Measurements from ENCODE around the gene DMD.

Gene DMD

DNA sequence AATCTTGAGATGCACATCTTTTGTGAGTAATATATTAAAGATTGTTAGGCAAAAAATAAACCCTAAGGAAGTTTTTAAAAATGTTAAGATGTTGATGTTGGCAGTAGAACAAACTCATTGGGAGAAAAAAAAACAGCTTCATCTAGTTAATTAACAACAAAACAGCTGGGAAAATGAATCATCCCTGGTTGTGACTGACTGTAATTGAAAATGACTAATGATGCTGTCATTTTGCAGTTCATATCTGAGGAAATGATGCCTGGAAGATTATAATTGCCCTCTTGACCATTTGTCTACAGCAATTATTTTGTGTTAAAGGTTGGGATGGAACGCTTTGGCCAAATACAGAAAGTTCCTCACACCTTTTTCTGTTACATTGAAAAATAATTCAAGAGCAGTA, 1379.1 kb downstream of the DMD start:
- DNase-seq = no peak

DNA sequence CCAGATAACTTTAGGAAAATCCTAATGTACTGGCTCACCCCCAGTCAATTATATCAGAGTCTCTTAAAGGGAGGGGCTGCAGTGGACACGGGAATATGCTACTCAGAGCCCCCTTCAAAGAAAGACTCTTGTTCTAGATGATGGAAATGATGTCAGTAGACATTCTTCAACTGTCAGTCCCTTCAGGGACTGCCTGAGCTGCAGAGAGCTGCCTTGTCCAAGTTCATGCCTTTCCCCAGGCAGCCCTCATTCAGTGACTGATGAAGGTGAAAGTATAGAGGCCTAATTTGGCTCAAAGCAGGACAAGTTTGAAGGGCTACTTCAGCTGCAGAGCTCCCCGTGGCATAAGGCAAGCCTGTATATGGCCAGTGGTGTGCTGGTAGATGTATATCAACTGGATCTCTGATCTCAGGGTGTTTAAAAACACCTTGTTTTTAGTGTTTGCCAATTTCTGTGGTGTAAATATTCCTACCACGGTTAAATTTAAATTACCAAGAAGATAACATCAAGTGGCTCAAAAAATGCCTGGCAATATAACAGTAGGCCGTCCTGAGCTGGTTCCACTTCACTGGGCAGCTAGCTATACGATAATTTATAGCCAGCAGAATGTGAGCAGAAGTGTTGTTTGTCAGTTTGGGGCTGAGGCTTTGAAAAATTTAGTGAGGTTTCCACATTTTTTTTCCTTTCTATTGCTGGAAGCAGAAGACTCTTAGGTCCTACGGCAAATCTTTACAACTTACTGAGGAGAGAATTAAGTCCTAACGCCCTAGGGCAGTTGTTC, 1390.7 kb downstream of the DMD start:
- no peak for DNase-seq

DNA sequence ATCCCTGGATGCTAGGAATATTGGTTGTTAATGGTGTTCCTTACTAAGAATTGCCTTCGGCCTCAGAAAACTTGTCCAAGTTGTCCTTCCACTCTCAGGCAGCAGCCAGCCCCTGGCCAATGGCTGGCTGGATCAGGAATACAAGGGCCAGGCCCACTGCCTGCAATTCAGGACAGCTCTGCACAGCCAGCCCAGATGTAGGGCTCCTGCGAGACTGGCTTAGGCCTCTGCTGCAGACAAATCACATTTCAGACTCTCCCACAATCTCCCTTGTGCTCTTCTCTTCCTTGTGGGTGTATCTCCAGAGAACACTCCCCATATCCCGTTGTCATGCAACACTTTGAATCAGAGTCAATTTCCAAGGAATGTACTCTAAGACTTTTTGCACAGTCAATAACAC, 1391.9 kb downstream of the DMD start:
- no peak for DNase-seq

DNA sequence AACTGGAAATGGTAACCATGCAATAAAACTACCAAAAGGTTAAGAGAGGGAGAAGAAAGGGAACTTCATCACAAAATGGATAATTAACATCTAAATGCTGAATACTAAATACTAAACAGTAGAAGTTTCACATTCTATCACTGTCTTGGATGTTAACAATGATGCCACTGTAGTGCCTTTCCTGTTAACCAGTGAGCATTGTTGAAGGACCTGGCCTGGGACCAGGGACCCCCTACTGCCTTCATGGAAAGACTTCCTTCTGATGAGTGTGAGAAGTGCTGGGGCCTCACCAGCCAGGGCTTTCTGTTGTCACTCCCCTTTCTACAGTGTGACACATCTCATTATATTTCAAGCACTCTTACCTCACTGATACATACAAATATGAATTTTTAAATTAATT, 1400.2 kb downstream of the DMD start:
- DNase-seq = no peak

DNA sequence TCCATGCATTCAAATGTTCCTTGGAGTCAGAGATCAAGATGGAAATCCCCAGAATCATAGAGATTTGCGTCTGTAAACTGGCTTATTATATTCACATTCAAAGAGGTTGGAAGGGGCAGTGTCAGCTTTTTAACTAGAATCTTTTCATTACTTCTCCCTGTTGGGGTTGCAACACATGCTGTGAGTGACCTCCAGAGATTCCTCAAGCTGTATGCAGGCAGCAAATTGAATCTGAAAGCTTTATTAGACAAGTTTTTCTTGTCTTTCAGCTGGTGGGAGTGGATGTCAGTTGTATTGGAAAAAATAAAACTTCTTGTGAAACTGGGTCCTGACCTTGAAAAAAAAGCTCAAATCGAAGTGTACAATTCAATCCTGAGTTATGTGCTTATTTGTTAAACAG, 1403.0 kb downstream of the DMD start:
- DNase-seq = no peak

DNA sequence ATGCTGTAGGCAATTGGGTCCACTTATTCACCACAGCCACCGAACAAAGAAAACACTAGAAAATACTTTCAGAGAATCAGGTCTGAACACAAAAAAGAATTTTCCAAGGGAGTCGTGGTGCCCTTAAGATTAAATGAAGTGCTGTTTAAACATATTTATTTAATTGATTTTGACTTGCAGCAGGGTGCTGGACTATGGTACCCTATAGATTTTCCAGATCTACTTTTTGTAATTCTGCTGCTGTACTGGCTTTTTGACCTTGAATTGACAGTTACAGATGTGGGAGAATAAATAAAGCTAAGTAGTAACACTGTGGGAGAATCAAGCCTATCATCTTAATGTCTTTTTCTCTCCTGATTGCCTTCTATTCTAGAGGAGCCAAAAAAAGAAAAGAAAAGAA, 1404.2 kb downstream of the DMD start:
- DNase-seq = no peak

DNA sequence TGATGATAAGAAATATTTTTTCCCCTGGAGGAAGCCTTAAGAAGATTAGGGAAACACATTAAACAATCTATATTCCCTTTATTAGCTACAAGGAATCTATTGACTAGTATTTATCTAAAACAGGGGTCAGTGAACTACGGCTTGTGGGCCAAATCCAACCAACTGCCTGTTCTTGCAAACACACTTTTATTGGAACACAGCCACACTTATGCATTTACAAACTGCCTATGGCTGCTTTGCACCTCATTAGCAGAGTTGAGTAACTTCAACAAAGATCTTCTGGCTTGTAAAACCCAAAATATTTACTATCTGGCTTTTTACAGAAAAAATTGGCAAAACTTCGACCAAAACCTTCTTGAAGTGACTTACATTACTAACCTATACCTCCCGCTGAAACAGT, 1405.6 kb downstream of the DMD start:
- DNase-seq = no peak

DNA sequence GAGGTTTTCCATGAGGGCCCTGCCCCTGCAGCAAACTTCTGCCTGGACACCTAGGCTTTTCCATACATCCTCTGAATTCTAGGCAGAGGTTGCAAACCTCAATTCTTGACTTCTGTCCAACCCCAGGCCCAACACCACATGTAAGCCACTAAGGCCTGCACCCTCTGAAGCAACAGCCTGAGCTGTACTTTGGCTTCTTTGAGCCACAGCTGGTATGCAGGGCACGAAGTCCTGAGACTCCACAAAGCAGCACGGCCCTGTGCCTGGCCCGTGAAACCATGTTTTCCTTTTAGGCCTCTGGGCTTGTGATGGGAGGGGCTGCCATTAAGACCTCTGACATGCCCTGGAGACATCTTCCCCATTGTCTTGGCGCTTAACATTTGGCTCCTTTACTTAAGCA, 1411.1 kb downstream of the DMD start:
- DNase-seq = no peak

DNA sequence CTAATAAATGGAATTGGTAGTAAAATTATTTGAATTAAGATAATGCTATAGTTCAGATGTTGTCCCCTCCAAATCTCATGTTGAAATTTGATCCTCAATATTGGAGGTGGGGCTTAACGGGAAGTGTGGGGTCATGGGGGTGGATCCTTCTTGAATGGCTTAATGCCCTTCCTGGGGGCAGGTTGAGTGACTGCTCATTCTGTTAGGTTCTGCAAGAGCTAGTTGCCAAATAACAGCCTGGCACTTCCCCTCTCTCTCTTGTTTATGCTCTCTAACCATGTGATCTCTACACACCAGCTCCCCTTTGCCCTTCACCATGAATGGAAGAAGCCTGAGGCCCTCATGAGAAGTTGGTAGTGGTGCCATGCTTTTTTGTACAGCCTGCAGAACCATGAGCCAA, 1414.7 kb downstream of the DMD start:
- DNase-seq = no peak

DNA sequence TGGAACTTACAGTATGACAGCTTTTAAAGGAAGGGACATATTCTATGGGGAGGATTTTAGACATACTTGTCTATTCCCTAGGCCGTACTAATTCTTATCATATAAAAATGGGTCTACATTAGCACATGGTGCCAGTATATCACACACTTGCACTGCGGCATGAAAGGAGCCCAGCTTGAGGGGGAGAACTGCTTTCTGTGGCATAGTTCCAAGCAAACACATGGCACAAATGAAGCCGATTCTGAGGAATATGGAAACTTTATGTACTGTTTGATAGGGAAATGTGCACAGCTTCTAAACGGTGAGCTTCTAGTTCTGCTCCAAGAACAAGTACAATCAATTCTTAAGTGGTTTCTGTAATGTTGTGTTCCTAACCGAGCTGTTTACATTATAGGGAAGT, 1463.9 kb downstream of the DMD start:
- no peak for DNase-seq

DNA sequence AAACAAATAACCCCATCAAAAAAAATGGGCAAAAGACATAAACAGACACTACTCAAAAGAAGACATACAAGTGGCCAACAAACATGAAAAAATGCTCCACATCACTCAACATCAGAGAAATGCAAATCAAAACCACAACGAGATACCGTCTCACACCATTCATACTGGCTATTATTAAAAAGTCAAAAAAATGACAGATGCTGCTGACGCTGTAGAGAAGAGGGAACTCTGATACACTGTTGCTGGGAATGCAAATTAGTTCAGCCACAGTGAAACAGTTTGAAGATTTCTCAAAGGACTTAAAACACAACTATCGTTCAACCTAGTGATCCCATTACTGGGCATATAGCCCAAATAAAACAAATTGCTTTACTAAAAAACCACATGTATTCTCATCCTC, 1468.3 kb downstream of the DMD start:
- no peak for DNase-seq

DNA sequence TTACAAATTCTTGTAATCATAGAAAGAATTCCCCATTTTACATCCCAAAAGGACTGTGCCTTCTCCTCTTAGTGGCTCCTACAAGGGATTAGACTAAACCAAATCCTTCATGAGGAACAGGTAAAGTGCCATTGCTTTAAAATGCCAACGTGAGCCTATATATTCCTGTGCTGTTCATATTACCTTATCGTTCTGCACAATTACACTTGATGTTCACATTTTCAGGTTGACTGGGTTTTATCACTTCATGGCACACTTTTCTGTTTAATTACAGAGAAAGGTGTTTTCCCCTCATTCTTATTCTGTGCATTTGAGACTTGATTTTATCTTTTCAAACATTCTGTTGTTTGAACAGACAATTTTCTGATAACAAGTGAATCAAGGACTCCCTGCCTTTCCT, 1493.9 kb downstream of the DMD start:
- no peak for DNase-seq

DNA sequence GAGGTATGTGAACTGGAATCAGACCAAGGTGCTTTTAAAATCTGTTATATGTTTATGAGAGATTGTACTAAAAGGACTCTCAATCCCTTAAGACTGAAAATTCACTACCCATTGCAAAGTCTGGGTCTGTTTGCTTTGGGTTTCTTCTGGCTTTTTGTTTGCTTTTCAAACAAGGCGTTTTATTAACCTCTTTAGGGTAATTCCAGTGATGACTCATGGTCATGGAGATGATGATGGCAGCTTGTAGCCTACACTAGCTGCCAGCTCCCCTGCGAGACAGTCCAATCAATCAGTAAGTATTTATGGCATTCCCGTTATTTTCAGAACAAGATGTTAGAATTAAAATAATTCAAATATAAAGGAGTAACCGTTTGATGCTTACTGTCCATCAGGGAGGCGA, 1495.7 kb downstream of the DMD start:
- DNase-seq = no peak

DNA sequence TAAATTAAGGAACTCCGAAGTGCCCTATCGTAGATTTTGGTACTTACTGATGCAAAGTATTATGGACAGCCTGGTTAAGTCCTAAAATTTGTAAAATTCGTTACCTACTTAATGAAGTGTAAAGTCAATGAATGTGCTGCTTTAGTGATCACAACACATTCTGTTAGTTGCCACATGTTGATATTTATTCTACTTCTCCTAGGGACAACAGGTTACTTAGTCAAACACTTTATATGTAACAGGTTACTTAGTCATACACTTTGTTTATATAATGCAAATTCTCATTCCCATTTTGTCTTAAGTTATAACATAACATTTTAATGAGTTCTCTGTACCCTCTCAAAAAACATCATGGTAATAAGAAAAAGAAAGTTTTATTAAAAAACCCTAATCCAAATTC, 1496.6 kb downstream of the DMD start:
- DNase-seq = no peak

DNA sequence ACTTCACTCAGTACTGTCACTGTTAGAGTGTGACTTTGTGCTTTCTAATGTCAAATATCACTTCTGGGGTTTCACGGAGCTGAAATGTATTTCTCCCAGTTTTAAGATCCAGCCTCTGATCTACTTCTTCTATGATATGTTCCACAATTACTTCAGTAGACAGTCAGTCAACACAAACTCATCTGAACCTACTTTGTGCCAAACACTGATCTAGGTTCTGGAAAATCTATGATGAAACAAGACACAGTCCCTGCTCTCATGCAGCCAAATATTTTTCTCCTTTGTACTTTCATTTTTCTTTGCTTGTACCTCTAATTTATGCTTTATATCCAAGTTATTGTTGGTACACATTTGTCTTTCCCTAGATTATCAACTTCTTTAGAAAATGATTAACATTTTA, 1498.2 kb downstream of the DMD start:
- no peak for DNase-seq

DNA sequence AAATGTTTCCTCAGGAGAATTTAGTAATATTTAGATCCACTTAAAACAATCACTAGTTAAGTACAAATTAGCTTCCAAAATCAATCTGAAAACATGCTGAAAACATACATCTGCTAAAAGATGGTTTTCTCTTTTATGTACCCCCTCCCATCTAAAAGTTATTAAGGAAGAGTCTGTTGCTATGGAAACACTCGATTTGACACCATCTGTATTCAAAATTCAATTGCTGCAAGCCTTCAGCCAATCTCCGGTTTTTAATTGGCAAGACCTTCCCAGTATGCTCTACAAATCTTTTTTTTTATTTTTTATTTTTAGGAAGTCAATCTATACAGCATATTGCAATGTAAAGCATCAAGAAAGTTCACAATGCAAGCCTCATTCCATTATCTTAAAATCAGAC, 1500.2 kb downstream of the DMD start:
- DNase-seq = no peak

DNA sequence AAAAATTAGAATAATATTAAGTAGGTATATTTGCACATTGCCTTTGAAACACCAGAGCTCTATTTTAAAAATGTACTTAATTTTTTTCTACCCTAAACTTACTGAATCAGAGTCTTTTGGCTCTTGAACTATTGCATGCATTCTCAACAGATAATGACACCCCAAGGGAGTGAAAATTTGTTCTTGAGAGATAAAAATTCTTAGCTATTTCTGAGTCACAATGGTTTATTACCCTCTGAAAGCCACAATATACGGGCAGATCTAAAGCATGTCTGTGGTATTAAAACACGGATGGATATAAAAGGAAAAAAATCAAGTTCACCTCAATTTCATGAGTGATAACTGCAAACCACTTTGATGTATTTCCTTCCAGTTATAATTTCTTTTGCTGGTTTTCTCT, 1503.2 kb downstream of the DMD start:
- no peak for DNase-seq

DNA sequence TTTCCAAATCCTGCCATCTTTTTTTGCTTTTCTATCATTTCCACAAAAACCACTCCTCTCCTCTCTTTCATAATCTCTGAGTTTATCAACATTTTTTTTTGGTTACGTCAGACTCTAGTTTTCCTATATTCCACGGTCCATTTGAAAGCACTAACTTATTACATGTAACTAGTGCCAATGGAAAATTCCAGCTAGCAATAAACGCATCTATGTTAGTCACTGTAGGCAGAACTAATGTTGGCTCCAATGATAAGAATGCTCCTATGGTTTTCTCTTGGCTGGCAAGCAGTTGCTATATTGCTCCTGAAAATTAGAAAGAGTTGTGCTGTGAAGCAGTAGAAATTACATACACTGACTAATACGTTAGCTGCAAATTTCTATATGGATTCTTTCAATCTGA, 1504.9 kb downstream of the DMD start:
- DNase-seq = no peak

DNA sequence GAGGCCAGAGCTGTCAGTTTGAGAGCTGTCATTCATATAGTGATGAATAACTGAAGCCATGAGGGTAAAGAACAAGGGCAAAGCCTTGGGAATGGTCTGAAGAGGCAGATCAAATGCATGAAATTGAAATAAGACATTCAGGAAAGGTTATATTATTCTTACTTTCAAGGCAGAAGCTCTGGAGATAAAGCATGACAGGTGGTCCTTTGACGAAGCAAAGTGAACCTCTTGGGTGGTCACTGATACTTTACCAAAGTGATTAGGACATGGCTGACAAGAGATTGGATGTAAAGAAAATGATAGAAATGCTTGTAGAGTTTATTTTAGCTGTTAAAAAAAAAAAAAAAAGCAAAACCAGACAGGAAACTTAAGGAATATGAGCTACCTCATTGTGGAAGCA, 1505.5 kb downstream of the DMD start:
- no peak for DNase-seq

DNA sequence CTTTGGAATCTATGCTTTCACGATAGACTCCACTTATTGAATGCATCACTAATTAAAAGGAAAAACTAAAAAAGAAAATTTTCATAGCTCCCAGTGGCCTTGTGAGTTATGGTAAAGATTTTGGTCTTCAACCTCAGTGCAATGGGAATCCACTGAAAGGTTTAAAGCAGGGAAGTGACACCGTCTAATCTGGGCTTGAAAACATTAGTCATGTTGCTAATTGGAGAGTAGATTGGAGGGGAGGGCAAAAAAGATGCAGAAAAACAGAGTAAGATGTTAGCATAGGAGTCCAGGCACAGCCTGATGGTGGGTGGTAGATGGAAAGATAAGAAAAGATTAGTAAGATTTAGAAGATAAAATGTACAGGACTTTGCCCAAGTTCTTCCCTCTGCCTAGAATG, 1506.4 kb downstream of the DMD start:
- DNase-seq = no peak

DNA sequence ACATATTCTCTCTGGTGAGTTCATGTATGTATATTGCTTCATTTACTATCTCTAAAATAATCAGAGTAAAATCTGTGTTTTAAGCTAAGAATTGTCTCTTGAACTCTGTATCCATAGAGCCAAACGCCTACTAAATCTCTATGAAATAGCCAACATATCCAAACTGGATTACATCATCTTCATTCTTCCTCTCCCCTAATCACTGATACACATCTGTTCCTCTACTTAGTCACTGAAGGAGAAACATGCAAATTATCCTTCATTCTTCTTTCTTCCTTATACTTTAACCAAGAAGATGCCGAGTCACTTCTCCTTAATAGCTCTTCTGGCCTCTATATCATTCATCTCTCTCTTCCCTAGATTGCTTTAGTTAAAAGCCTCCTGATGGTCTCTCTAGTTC, 1509.1 kb downstream of the DMD start:
- DNase-seq = no peak

DNA sequence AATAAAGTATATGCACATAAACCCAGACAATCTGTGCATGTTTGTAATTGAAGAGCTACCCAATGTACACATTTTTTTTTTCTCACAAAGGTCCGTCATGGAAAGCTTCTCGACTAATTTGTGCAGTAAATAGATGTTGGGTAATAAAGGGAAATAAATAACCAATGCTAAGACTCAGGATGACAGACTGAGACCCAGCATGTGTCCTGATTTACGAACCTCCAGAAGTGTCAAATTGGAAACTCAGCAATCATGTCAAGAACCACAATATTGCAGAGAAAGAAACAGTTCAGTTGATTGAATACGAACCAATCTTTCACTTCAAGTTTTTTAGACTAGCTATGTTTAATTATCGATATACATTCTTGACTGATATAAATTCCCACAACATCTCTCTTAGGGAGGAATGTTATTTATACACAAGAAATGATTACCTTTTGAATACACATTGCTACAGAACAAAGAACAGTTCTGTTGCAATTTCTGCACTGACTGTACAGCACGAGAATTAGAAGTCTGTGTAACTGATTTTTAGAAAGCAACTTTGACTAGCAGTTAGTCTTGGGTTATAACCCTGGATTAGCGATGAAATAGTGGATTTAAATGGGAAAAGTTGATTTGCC, 1513.9 kb downstream of the DMD start:
- DNase-seq = no peak

DNA sequence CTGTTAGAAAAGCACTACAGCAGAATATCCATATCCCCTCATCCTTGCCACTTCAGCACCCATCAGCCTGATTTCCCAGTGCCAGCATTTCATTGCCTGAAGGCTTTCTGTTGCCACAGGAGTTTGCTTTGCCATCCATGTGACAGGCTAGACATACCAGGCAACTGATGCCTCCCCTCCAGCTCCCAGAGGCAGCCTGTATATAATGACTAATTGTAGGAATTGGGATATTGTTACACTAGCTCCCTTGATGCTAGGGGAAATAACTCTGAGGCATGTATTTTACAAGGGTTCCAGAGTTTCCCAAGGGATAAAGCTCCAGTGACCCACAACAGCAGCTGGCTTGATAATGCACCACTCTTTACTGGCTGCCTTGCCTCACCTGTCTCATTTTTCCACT, 1531.5 kb downstream of the DMD start:
- no peak for DNase-seq

DNA sequence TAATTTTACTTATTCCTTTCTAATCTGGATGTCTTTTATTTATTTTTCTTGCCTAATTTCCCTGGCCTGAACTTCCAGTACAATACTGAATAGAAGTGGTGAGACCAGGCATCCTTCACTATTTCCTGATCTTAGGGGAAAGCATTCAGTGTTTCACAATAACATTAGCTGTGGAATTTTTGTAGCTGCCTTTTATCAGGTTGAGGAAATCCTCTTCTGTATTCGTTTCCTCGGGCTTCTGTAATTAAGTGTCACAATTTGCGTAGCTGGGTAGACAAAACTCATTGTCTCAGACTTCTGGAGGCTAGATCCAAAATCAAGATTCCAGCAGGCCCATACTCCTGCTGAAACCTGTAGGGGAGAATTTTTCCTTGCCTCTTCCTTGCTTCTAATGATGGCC, 1541.1 kb downstream of the DMD start:
- DNase-seq = no peak

DNA sequence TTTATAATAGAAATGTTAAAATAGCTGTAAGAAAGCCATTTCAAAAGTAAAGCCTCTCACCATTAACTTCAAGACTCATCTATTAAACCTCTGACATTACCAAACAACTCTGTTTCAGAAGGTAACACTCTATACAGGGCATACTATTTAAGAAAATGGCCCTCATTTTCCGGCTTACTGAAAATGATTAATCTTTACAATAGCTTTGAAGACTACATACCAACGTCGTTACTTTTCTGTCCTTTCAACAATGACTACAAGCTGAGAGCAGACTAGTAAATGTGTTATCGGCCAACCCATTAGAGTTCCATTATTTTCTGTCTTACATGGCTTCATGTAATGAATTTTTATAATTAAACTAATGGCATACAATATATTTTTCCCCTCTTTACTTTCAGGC, 1545.9 kb downstream of the DMD start:
- DNase-seq = no peak

All from NCI-H2171 treated with DMSO at 0.1 percent for 48 hours (cell line).